ENCODE measurements around the gene PCNX1.

DNA sequence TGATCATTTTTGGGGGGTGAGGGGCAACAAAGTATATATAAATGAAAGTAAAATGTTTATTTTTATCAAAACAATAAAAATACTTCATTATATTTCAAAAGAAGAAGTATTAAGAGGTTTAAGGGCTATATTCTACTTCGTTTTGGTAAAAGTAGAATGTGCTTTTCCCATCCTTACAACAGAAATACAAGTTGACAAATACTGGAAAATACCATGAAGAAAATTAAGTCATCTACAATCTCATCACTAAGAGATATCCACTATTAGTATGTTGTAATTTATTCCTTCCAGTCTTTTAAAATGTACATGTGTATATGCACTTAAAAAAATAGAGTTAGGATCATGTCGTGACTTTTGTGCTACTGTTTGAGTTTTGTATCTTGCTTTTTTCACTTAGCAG lies 92.8 kb downstream of the PCNX1 start:
- TF ChIP-seq, protein P1, sequence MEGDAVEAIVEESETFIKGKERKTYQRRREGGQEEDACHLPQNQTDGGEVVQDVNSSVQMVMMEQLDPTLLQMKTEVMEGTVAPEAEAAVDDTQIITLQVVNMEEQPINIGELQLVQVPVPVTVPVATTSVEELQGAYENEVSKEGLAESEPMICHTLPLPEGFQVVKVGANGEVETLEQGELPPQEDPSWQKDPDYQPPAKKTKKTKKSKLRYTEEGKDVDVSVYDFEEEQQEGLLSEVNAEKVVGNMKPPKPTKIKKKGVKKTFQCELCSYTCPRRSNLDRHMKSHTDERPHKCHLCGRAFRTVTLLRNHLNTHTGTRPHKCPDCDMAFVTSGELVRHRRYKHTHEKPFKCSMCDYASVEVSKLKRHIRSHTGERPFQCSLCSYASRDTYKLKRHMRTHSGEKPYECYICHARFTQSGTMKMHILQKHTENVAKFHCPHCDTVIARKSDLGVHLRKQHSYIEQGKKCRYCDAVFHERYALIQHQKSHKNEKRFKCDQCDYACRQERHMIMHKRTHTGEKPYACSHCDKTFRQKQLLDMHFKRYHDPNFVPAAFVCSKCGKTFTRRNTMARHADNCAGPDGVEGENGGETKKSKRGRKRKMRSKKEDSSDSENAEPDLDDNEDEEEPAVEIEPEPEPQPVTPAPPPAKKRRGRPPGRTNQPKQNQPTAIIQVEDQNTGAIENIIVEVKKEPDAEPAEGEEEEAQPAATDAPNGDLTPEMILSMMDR (IDR thresholded peaks at IDR 0.05 in 4 of 5, conservative IDR thresholded peaks at IDR 0.05 in 1 of 5): no peak
- no peak for TF ChIP-seq POLR2A (IDR thresholded peaks at IDR 0.05)

Data from gastrocnemius medialis (tissue), 4 donors.